Gastroesophageal sphincter (tissue), 4 donors: Measurements from ENCODE around the gene ADGRG6. TPM values are rescaled to one million over a fixed set of nuclear protein-coding genes. Genes with fewer than 3 reads are reported as not detected.
"Not testable (repeated sequence)": the region's sequence is repeated elsewhere in the genome, so short reads cannot be mapped to it uniquely, and the experiment has no call there.

Experiments used
- ATAC-seq: fragments of 150-250 bp; one replicate; pipeline ENCODE4 v1.9.1; 2016; ENCODE audit warnings: mild to moderate bottlenecking, moderate library complexity
- H3K27ac ChIP-seq, 4 donors: fragments of 200-600 bp; sonication (generic) in 3 of 4; 1 replicate in 3 of 4; 2 replicates in 1 of 4; pipeline ENCODE4 v1.5.1; 2016 to 2019
- H3K27me3 ChIP-seq: fragments of 200-600 bp; sonication (generic); one replicate; pipeline ENCODE4 v1.5.1; 2019
- H3K36me3 ChIP-seq, 2 donors: fragments of 200-600 bp; sonication (generic); one replicate each; pipeline ENCODE4 v1.5.1; 2019; ENCODE audit warnings: control low read depth in 1 of 2
- H3K4me1 ChIP-seq, 3 donors: fragments of 200-600 bp; sonication (generic); 1 replicate in 2 of 3; 2 replicates in 1 of 3; pipeline ENCODE4 v1.5.1; 2016 to 2019; ENCODE audit warnings: control low read depth in 2 of 3
- H3K4me3 ChIP-seq, 2 donors: fragments of 200-600 bp; sonication (generic); one replicate each; pipeline ENCODE4 v1.5.1; 2019; ENCODE audit warnings: mild to moderate bottlenecking in 1 of 2, moderate library complexity in 1 of 2
- H3K9me3 ChIP-seq, 3 donors: fragments of 200-600 bp; sonication (generic); one replicate each; pipeline ENCODE4 v1.5.1; 2017 to 2019; ENCODE audit warnings: control low read depth in 2 of 3
- EP300 ChIP-seq: sonication (generic); formaldehyde crosslinking; IDR thresholded peaks from one replicate; pipeline ENCODE4 v1.6.1; 2017; ENCODE audit warnings: antibody characterized with exemption, mild to moderate bottlenecking
- POLR2A ChIP-seq, 2 donors: fragments of 450-650 bp; IDR thresholded peaks; one replicate each; pipeline ENCODE4 v1.6.1; 2017; ENCODE audit warnings: antibody characterized with exemption in 2 of 2, mild to moderate bottlenecking in 2 of 2, moderate library complexity in 1 of 2
- POLR2AphosphoS5 ChIP-seq: sonication (generic); formaldehyde crosslinking; IDR thresholded peaks from one replicate; pipeline ENCODE4 v1.6.1; 2017; ENCODE audit warnings: antibody characterized with exemption
- WGBS, 2 donors: methylation state at CpG; one replicate each; pipeline ENCODE4 v1.1.5; 2018; ENCODE audit warnings: low coverage in 1 of 2; 5-methylcytosine and 5-hydroxymethylcytosine counted together
- total RNA-seq, 4 donors: library from RNA; depleted of rRNA; stranded (reverse); fragments of >200 nt; gene quantifications; one replicate each; pipeline ENCODE4 v1.1.0, GENCODE V29; 2016
- TF ChIP-seq, protein P1 (sequence below), 4 experiments: fragments of 200-600 bp in 2 of 4; fragments of 450-650 bp in 2 of 4; sonication (generic) in 1 of 4; IDR thresholded peaks; one replicate each; pipeline ENCODE4 v1.5.1; 2017 to 2019; ENCODE audit warnings: antibody characterized with exemption in 4 of 4, mild to moderate bottlenecking in 2 of 4, moderate library complexity in 2 of 4

The ADGRG6 gene
- total RNA-seq, 4 donors from 2014 or later = 8.3 to 14.4 (median 11.4) TPM

DNA sequence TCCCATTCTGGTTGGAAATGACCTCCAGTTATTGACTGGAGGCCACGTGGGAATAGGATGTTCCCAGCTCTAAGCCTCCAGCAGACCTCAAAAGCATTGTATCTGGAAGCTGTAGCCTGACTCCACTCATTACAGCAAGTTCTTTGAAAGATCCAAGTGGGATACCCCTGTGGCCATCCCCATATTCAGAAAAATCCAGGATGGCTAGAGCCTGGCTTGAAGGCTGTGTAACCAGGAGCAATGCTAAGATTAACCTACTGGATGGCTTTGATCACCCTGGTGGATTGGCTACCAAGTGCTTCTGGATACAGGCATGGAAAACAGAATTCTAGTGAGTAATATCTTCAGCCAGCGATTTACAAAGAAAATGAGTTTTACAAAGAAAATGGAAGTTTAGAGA lies 151.2 kb downstream of the ADGRG6 start:
- H3K4me1 ChIP-seq = no peaks in the 10 kb centered on the region
- TF ChIP-seq EP300 (no peak), POLR2A (IDR thresholded peaks at IDR 0.05) (no peak), POLR2AphosphoS5 (no peak)
- TF ChIP-seq, protein P1, sequence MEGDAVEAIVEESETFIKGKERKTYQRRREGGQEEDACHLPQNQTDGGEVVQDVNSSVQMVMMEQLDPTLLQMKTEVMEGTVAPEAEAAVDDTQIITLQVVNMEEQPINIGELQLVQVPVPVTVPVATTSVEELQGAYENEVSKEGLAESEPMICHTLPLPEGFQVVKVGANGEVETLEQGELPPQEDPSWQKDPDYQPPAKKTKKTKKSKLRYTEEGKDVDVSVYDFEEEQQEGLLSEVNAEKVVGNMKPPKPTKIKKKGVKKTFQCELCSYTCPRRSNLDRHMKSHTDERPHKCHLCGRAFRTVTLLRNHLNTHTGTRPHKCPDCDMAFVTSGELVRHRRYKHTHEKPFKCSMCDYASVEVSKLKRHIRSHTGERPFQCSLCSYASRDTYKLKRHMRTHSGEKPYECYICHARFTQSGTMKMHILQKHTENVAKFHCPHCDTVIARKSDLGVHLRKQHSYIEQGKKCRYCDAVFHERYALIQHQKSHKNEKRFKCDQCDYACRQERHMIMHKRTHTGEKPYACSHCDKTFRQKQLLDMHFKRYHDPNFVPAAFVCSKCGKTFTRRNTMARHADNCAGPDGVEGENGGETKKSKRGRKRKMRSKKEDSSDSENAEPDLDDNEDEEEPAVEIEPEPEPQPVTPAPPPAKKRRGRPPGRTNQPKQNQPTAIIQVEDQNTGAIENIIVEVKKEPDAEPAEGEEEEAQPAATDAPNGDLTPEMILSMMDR (IDR thresholded peaks at IDR 0.05) = no peak
- no peak overlapping the region for H3K27ac ChIP-seq
- no peak for ATAC-seq
- H3K36me3 ChIP-seq = no peaks in the 10 kb centered on the region
- no peak overlapping the region for H3K4me3 ChIP-seq
- H3K27me3 ChIP-seq = no peaks in the 10 kb centered on the region
- WGBS, 2 donors = 78% methylated on average over 2 of the region's 2 CpGs; no CpG with 5 or more reads in 1 of the 2 donors
- no peaks in the 10 kb centered on the region for H3K9me3 ChIP-seq

DNA sequence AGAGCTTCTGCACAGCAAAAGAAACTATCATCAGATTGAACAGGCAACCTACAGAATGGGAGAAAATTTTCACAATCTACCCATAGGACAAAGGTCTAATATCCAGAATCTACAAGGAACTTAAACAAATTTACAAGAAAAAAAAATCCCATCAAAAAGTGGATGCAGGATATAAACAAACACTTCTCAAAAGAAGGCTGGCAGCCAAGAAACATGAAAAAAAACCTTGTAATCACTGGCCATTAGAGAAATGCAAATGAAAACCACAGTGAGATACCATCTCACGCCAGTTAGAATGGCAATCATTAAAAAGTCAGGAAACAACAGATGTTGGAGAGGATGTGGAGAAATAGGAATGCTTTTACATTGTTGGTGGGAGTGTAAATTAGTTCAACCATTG lies 152.4 kb downstream of the ADGRG6 start:
- H3K27ac ChIP-seq, H3K27me3 ChIP-seq, ATAC-seq, H3K9me3 ChIP-seq, H3K36me3 ChIP-seq, H3K4me3 ChIP-seq, H3K4me1 ChIP-seq: not testable (repeated sequence)
- WGBS, 2 donors = 71 to 75% methylated on average over 1 of the region's 1 CpG

DNA sequence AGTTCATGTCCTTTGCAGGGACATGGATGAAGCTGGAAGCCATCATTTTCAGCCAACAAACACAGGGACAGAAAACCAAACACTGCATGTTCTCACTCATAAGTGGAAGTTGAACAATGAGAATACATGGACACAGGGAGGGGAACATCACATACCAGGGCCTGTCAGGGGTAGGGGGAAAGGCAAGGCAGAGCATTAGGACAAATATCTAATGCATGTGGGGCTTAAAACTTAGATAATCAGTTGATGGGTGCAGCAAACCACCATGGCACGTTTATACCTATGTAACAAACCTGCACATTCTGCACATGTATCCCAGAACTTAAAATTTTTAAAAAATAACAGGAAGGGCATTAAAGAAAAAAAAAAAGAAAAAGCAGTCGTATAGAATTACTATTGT lies 153.0 kb downstream of the ADGRG6 start:
- not testable (repeated sequence) for H3K4me1 ChIP-seq, H3K9me3 ChIP-seq, H3K4me3 ChIP-seq, H3K36me3 ChIP-seq, H3K27me3 ChIP-seq, ATAC-seq, H3K27ac ChIP-seq
- WGBS, 2 donors = 75 to 82% methylated on average over 2 of the region's 2 CpGs

DNA sequence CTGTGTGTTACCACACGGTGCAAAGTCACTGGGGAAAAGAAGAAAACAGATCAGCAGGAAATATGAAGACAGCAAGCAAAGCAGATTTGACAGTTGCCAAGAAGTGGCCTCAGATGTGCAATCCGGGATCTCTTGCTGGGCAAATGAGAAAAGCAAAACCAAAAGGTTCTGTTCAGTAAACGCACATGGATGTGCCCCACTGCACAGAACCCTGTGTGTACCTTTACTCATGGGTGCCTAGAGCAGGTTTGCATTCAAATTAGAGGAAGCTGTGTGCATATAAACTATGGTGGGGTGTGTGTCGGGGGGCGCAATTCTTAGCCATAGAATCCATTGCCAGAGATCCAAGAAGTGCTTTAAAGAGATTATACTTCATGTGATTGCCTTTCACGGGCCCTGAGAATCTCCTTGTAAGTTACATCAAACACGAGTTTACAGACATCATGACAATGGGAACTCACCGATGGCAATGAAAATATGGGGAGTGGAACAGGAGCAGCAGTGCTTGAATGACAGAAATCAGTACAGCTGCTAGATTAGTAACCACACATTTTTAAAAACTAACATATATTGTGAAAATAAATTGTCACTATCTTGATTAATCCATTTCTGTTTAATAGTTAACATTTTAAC lies 154.3 kb downstream of the ADGRG6 start:
- no peaks in the 10 kb centered on the region for H3K36me3 ChIP-seq
- ATAC-seq = no peak
- no peaks in the 10 kb centered on the region for H3K9me3 ChIP-seq
- TF ChIP-seq POLR2A (IDR thresholded peaks at IDR 0.05) = no peak
- TF ChIP-seq EP300 = no peak
- TF ChIP-seq, protein P1 (IDR thresholded peaks at IDR 0.05) = no peak
- TF ChIP-seq POLR2AphosphoS5 = no peak
- H3K4me3 ChIP-seq = no peak overlapping the region
- 80 to 81% methylated on average over 6 to 7 of the region's 8 CpGs for WGBS, 2 donors
- H3K27me3 ChIP-seq = no peaks in the 10 kb centered on the region
- H3K27ac ChIP-seq = no peak overlapping the region
- H3K4me1 ChIP-seq = no peaks in the 10 kb centered on the region

DNA sequence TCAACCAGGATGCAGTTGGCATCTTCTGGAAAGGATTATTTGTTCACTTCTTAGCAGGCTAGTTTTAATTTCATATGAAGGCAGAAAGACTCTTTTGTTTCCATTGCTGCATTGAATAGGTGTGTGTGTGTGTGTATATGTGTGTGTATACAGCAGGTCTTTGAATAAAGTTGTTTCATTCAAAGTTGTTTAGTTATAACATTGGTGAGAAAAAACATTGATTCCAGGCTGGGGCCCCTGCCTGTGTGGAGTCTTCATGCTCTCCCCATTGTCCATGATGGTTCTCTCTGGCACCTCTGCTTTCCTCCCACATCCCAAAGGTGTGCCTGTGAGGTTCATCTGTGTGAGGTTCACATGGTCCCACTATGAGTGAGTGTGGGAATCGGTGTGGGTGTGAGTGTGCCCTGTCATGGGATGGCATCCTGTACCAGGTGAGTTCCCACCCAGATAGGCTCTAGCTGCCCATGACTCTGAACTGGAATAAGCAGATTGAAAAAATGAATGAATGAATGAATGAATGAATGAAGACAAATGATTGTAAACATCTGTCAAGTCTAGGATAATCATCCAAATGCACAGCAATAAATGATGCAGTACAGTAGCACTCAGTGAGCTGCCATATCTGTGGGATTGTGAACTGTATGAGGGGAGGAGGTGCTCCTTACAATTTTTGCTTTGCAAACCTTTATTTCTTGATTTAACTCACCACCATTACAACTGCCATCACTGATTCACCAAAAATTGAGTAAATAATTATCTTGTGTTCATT lies 156.0 kb downstream of the ADGRG6 start:
- TF ChIP-seq POLR2AphosphoS5 (no peak), EP300 (no peak), POLR2A (IDR thresholded peaks at IDR 0.05) (no peak)
- TF ChIP-seq, protein P1 (IDR thresholded peaks at IDR 0.05) = no peak
- Histone ChIP-seq H3K9me3 (no peaks in the 10 kb centered on the region), H3K27me3 (peaks cover 5% of the 10 kb centered on the region), H3K27ac (no peak overlapping the region), H3K4me1 (no peaks in the 10 kb centered on the region), H3K4me3 (no peak overlapping the region), H3K36me3 (no peaks in the 10 kb centered on the region)
- WGBS, 2 donors = no CpG with 5 or more reads among the region's 1 CpG
- no peak for ATAC-seq

DNA sequence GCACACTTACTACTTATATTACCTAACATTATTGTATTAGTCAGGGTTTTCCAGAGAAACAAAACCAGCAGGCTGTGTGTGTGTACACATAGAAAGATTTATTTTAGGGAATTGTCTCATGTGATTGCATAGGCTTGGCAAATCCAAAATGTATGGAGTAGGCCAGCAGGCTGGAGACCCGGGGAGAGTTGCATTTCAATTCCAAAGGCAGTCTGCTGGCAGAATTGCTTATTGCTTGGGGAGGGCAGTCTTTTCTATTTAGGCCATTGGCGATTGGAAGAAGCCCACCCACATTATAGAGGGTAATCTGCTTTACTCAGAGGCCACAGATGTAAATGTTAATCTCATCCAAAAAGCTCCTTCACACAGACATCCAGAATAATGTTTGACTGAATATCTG lies 157.0 kb downstream of the ADGRG6 start:
- H3K36me3 ChIP-seq = no peaks in the 10 kb centered on the region
- no peaks in the 10 kb centered on the region for H3K4me1 ChIP-seq
- no peak for ATAC-seq
- no peak overlapping the region for H3K4me3 ChIP-seq
- H3K9me3 ChIP-seq = no peaks in the 10 kb centered on the region
- 37 to 83% methylated on average over 1 to 2 of the region's 2 CpGs for WGBS, 2 donors
- H3K27me3 ChIP-seq = peaks cover 5% of the 10 kb centered on the region
- H3K27ac ChIP-seq = no peak overlapping the region
- TF ChIP-seq POLR2A (IDR thresholded peaks at IDR 0.05) (no peak), POLR2AphosphoS5 (no peak), EP300 (no peak)
